ENCODE results near the gene GHRH. TPM values are rescaled to one million over a fixed set of nuclear protein-coding genes. Genes with fewer than 3 reads are reported as not detected.

GHRH gene
- total RNA-seq, 6 experiments from 2014 or later = not detected

DNA sequence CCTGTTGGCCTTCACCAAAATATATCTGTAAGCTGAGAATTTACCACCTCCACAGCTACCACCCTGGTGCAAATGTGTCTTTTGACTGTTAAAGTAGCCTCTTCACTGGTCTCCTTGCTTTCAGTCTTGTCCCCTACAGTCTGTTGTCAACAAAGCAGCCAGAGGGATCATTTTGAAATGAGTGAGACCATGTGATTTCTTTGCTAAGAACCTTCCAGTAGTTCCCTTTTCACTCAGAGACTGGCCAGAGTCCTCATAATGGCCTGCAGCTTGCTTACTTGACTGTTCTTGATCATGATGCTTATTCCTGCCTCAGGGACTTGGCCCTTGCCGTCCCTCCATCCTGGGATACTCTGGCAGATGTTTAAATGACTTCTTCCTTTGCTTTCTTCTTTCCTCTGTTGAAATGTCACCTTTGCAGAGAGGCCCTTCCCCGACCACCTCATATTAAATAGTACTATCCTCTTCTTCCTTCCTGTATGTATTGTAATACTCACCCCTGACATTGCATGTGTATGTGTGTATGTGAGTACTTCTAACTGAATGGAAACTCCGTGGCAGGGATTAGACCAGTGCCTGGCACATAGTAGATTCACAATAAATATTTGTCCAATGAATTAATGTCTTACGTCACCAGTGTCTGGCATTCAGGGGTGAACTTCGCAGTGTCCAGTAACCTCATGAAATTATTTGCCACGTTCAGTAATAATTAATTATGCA lies 32.8 kb upstream of the GHRH start:
- H3K9me3 ChIP-seq = no peaks in the 10 kb centered on the region
- ATAC-seq (peak in 3 of 4 donors; percentile 10 to 41 (median 26)), DNase-seq (no peak)
- peak overlapping the region in 1 of 3 donors; percentile 45 for H3K27ac ChIP-seq
- H3K36me3 ChIP-seq = no peaks in the 10 kb centered on the region
- WGBS (ENCODE audit: insufficient coverage, low coverage, low lambda C conversion rate, missing lambda C conversion rate) = 64% methylated on average over 6 of the region's 6 CpGs
- peaks cover 0 to 11% (median 5%) of the 10 kb centered on the region in 4 donors for H3K4me1 ChIP-seq
- no peak overlapping the region for H3K4me3 ChIP-seq
- intact Hi-C loops (cut with DNase I) = no loop called here
- H3K27me3 ChIP-seq = no peaks in the 10 kb centered on the region
- TF ChIP-seq, protein P1, sequence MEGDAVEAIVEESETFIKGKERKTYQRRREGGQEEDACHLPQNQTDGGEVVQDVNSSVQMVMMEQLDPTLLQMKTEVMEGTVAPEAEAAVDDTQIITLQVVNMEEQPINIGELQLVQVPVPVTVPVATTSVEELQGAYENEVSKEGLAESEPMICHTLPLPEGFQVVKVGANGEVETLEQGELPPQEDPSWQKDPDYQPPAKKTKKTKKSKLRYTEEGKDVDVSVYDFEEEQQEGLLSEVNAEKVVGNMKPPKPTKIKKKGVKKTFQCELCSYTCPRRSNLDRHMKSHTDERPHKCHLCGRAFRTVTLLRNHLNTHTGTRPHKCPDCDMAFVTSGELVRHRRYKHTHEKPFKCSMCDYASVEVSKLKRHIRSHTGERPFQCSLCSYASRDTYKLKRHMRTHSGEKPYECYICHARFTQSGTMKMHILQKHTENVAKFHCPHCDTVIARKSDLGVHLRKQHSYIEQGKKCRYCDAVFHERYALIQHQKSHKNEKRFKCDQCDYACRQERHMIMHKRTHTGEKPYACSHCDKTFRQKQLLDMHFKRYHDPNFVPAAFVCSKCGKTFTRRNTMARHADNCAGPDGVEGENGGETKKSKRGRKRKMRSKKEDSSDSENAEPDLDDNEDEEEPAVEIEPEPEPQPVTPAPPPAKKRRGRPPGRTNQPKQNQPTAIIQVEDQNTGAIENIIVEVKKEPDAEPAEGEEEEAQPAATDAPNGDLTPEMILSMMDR (IDR thresholded peaks at IDR 0.05) = no peak
- no peak for TF ChIP-seq POLR2A (IDR thresholded peaks at IDR 0.05)

DNA sequence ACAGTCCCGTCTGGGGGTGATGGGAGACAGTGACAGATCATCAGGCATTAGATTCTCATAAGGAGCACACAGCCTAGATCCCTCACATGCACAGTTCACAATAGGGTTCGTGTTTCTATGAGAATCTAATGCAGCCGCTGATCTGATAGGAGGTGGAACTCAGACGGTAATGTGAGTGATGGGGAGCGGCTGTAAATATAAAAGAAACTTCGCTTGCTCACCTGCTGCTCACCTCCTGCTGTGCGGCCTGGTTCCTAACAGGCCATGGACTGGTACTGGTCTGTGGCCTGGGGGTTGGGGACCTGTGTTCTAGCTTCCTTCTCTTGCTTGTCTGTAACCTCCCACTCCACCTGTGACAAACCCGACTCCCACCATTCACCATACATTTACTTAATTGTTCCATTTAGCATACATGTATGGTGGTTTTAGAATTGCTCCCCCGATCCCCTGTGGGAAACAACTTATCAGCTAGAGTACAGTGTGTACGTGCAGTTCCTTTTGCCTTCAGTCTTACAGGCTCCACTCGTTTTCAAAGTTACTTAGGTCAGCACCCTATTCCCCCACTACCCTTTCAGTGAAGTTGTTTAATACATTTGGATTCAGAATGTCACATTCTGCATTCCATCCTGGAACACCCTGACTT lies 31.8 kb upstream of the GHRH start:
- TF ChIP-seq POLR2A (IDR thresholded peaks at IDR 0.05) = no peak
- TF ChIP-seq, protein P1 (IDR thresholded peaks at IDR 0.05) = no peak
- ATAC-seq (no peak), DNase-seq (no peak)
- H3K4me3 ChIP-seq = no peak overlapping the region
- no peak overlapping the region for H3K27ac ChIP-seq
- H3K36me3 ChIP-seq = no peaks in the 10 kb centered on the region
- 93% methylated on average over 8 of the region's 11 CpGs for WGBS (ENCODE audit: insufficient coverage, low coverage, low lambda C conversion rate, missing lambda C conversion rate)
- H3K4me1 ChIP-seq = peaks cover 0 to 16% (median 5%) of the 10 kb centered on the region in 4 donors
- H3K27me3 ChIP-seq = no peaks in the 10 kb centered on the region
- intact Hi-C loops (cut with DNase I) = no loop called here
- H3K9me3 ChIP-seq = no peaks in the 10 kb centered on the region

DNA sequence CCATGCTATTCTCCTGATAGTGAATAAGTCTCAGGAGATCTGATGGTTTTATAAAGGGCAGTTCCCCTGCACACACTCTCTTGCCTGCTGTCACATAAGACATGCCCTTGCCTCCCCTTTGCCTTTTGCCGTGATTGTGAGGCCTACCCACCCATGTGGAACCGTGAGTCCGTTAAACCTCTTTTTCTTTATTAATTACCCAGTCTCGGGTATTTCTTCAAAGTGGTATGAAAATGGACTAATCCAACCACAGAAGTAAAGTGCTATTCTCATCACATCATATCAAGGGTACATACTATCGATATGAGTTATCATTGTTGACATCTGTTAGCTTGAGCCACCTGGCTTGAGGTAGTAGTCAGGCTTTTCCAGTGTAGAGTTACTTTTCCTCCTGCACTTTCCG lies 30.1 kb upstream of the GHRH start:
- no peaks in the 10 kb centered on the region for H3K36me3 ChIP-seq
- no peak overlapping the region for H3K27ac ChIP-seq
- no peak overlapping the region for H3K4me3 ChIP-seq
- intact Hi-C loops (cut with DNase I) = no loop called here
- no peak for ATAC-seq
- DNase-seq = no peak
- WGBS (ENCODE audit: insufficient coverage, low coverage, low lambda C conversion rate, missing lambda C conversion rate) = 93% methylated on average over 6 of the region's 6 CpGs
- no peak for TF ChIP-seq POLR2A (IDR thresholded peaks at IDR 0.05)
- TF ChIP-seq, protein P1 (IDR thresholded peaks at IDR 0.05) = no peak
- H3K27me3 ChIP-seq = no peaks in the 10 kb centered on the region
- H3K4me1 ChIP-seq = peaks cover 0 to 21% (median 5%) of the 10 kb centered on the region in 4 donors
- no peaks in the 10 kb centered on the region for H3K9me3 ChIP-seq

GRCh38 chr20:37290158-37290810 lies 28.7 kb upstream of the GHRH start:
- peaks cover 0 to 30% (median 8%) of the 10 kb centered on the region in 4 donors for H3K4me1 ChIP-seq
- H3K4me3 ChIP-seq = peak overlapping the region; percentile 74 to 98 (median 89)
- peak overlapping the region; percentile 81 to 91 (median 84) for H3K27ac ChIP-seq
- TF ChIP-seq, protein P1 (IDR thresholded peaks at IDR 0.05) = no peak
- TF ChIP-seq POLR2A (IDR thresholded peaks at IDR 0.05) = no peak
- H3K27me3 ChIP-seq = no peaks in the 10 kb centered on the region
- ATAC-seq = no peak
- no peaks in the 10 kb centered on the region for H3K9me3 ChIP-seq
- no peak for DNase-seq
- 62% methylated on average over 21 of the region's 21 CpGs for WGBS (ENCODE audit: insufficient coverage, low coverage, low lambda C conversion rate, missing lambda C conversion rate)
- H3K36me3 ChIP-seq = no peaks in the 10 kb centered on the region
- intact Hi-C loops (cut with DNase I) = no loop called here

Measured in right lobe of liver (tissue), 6 donors.